IPS-NIHi11 (cell line): ENCODE data around the gene EDC3.

ENCODE experiments used
- DNase-seq: peaks from one replicate; pipeline ENCODE4 v3.0.0; 2012; ENCODE audit warnings: mixed read lengths, low spot score

Gene EDC3

DNA sequence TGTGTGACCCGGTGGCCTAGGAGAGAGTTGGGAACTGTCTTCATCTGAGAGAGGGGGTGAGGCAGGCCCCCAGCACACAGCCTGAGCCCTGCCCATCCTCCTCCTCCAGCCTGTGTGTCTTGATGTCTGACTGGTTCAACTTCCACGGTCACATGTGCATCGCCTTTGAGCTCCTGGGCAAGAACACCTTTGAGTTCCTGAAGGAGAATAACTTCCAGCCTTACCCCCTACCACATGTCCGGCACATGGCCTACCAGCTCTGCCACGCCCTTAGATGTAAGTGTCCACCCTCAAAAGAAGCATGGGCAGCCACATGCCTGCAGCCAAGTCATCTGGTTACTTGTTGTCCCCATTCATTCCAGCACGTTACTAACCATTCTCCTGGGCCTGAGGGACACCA, 70.1 kb downstream of the EDC3 start:
- DNase-seq: no peak

GRCh38 chr15:74624020-74624602, 71.7 kb downstream of the EDC3 start:
- DNase-seq: no peak

DNA sequence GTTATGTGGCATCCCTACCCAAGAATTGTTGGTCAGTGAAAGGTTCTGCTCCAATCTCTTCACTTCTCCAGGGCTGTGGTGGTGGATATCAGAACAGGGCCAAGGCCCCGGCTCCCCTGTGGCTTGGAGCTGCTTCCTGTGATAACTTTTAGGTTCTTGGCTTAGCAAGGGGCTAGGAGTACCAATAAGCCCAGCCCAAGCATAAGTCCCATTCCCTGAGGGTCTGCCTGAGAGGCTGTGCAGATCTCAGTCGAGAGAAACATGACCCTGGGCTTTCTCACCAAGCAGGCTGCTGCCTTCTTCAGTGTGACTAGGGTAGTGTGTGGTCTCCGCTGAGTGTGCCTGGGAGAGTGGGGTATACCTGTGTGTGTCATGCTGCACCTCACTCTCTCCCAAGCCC, 73.1 kb downstream of the EDC3 start:
- DNase-seq: no peak

- peak; percentile 74 for DNase-seq
Measured at GRCh38 chr15:74621936-74622335, 73.9 kb downstream of the EDC3 start.

- no peak for DNase-seq
Measured at GRCh38 chr15:74621546-74621920, 74.3 kb downstream of the EDC3 start.

DNA sequence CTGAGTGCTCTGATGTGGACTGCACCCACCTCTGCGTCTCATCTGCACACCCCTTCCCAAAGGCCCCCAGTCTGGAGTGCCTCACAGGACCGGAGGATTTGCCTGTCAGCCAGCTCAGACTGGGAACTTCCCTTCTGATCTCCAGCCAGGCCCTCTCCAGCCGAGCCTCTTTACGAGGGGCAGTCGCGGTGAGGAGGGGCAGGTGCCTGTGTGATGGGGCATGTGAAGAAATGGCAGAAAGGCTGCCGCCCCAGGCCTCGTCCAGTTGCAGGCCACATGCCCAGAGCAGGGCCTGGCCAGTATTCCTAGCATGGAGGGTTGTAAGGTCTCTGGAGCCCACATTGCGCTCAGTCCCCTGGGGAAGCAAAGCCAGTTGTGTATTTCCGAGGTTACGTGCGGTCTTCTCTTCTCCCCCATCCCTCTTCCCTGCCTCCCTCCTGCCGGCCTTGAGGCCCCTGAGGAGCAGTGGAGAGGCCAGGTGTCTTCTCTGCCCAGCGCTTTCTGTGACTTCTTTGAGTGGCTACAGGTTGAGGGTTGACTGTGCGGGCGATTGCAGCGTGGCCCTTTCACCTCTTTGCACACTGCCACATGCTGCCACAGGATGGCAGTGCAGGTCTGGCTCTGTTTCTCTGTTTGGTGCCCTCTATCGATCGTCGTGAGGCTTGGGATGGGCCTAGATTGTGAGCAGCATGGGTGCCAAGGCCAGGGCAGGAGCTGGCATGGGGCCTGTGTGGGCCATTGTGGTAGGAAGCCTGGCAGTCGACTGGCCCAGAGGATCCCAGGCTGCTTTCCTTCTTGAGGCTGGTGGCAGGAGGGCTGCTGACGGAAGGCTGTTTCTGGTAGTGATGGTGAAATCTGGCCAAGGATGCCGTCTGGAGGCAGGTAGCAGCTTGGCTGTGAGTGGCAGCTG, 74.9 kb downstream of the EDC3 start:
- peak; percentile 90 for DNase-seq

DNA sequence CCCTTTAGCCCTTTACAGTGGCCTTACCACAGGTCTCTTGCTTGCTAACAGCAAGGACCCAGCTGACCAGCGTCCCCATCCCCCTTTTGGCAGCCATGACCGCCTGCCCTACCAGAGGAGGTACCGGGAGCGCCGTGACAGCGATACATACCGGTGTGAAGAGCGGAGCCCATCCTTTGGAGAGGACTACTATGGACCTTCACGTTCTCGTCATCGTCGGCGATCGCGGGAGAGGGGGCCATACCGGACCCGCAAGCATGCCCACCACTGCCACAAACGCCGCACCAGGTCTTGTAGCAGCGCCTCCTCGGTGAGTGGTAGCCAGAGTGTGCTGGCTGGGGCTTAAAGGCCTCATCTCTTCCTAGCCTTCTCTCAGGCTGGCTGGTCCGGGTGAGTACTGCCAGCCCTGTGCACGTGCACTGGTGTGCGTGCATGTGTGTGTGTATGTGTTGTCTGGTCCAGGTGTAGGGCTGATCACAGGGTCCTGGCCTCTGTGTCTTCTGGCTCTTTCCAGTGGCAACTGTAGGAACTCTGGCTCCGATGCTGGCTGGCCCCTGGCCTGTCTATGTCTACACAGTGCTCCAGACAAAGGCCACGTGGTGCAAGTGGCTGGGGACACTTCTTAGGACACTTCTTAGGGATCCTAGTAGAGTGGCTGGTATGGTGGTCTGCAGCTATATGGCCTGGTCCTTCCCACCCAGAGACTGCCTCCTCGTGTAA, 75.7 kb downstream of the EDC3 start:
- DNase-seq: no peak

DNA sequence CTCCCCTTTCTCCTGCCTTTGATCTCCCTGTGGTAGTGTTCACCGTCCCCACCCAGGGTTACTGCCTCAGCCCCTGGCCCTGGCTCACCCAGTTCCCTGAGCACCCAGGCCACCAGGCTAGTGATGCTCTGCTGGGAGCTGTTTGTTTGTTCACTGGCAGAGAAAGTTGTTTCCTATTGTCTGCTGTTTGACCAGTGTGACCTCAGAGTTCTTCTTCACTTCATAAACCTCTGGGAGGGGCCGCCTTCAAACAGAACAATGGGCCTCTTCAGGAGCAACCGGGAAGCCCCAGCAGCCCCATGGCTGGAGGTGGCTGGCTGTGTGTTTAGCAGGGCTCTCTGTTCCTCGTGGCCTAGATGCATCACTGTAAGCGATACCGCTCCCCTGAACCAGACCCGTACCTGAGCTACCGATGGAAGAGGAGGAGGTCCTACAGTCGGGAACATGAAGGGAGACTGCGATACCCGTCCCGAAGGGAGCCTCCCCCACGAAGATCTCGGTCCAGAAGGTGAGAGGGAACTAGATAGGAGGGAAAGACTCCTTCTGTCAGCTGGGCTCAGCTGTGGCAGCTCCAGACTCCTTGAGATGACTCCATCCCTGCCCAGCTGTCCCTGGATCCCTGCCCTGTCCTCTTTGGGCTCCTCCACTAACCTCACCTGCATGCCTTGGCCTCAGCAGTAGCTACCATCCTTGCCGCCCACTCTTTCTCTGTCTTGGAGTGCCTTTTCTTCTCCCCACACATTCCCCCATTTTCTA, 76.8 kb downstream of the EDC3 start:
- no peak for DNase-seq

- no peak for DNase-seq
Measured at GRCh38 chr15:74616996-74617395, 78.8 kb downstream of the EDC3 start.

- DNase-seq: no peak
Measured at GRCh38 chr15:74616366-74616939, 79.4 kb downstream of the EDC3 start.

- peak; percentile 99 for DNase-seq
Measured at GRCh38 chr15:74615508-74616365, 80.1 kb downstream of the EDC3 start, which contains the start of gene CLK3. Gene CLK3, plus strand, starts transcription at chr15:74615836. Its CDS starts 3,361 bp downstream, at chr15:74619197.

GRCh38 chr15:74614744-74615507, 80.9 kb downstream of the EDC3 start:
- DNase-seq: peak; percentile 55

DNA sequence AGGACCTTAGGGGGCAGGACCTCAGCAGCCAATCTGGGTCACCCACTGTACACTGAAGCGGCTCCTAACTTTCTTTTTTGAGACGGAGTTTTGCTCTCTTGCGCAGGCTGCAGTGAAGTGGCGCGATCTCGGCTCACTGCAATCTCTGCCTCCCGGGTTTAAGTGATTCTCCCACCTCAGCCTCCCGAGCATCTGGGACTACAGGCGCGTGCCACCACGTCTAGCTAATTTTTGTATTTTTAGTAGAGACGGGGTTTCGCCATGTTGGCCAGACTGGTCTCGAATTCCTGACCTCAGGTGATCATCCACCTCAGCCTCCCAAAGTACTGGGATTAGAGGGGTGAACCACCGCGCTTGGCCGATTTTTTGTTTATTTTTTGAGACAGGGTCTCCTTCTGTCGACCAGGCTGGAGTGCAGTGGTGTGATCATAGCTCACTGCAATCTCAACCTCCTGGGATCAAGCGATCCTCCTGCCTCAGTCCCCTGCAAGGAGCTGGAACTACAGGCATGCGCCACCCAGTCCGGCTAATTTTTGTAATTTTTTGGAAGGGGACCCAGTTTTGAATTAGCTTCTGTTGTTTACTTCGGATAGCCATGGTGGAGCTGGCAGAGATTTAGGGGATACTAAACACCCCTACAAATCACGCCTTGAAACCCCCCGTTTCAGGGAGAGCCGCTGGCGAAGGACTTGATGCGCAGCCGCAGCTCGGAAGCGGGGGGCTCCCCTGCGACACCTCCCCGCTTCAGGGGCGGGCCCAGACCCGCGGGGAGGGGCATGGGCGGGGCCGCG, 81.7 kb downstream of the EDC3 start:
- peak; percentile 98 for DNase-seq

GRCh38 chr15:74613089-74613952, 82.5 kb downstream of the EDC3 start:
- DNase-seq: no peak

DNA sequence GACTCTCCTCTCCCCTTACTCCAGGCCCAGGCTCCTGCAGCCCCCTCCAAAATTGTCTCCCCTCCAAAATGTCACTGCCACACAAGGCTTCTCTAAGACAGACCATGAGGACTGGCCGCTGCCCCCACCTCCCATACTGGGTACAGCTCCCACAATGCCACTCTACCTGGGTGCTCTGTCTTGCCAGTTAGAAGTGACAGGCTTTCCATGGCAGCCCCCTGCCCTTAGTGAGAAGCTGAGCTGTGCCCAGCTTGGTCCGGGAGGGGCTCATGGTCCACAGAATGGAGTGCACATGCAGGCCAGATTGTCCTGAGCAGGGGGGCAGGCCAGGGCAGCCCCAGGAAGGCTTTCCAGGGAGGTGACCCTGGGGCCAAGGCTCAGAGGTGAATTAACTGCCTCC, 83.1 kb downstream of the EDC3 start:
- DNase-seq: no peak

DNA sequence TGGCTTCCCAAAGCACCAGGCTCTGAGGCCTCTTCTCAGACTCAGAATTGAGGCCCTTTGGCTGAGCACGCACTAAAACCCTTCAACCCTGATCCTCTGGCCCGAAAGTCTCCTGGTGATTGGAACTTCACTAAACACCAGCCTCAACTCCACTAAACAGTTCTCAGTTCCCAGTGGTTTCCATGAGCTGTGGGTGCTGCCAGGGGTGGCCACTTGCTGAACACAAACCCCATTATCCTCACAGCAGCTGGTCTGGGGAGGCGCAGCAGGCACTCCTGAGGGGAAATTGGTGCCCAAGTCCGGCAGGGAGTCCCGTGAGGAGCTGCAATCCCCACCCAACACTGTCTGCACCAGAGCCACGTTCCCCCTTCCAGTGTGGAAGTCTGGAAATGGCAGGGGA, 84.0 kb downstream of the EDC3 start:
- no peak for DNase-seq

DNA sequence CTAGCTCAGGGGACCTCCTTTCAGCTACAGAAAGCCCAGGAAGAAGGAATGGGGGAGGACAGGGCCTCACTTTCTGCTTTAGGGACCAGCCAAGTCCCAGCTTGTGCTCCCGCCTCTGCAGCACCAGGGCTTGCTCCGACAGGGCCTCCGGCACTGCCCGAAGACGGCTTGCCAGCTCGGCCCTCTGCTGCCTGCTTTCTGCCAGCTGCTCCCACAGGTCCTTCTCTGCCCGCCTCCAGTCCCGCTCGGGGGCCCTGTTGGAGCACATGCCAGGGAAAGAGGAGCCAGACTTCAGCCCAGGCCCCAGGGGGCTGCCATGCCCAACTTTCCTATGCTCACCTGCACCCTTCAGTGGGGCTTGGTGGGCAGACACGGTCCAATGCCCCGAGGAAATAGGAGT, 84.5 kb downstream of the EDC3 start:
- DNase-seq: no peak

DNA sequence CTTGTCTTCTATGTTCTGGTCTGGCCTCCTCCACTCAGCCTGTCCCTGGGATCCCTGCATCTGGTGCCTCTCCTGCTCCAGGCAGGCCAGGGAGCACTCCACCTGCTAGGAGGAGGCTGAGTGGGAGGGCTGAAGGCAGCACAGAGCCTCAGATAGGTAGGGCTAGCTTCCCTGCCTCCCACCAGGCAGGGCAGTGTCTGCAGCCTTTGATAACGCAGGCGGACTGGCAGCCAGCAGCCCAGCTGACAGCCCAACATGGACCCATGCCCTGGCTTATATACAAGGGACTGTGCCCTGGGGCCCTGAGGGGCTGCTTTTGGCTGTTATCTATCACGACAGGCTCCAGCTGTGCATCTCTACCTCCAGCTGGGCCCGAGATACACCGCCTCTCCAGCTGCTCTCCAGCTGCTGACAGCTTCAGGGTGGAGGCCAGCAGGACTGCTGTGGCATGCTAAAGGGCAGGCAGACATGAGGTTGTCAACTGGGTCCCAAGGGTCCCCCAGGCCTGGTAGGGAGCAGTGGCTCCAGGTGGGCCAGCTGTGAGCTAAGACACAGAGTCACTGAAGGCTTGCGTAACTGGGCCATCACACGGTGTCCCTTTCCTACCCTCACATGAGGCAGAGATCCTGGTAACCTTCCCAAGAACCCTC, 85.4 kb downstream of the EDC3 start:
- peak; percentile 37 for DNase-seq
